GM18907 (cell line): ENCODE results near the gene CENPU.
"Not testable (repeated sequence)": the region's sequence is repeated elsewhere in the genome, so short reads cannot be mapped to it uniquely, and the experiment has no call there.

Source experiments
- ATAC-seq: cut with Tn5 transposase; IDR thresholded peaks from one replicate; pipeline ENCODE4 v1.9.1; 2021; ENCODE audit warnings: mild to moderate bottlenecking, moderate library complexity; ENCODE audit not compliant: unreplicated experiment

The CENPU gene

GRCh38 chr4:184733654-184734524 is at the start of gene CENPU:
Gene CENPU, minus strand, starts transcription at chr4:184734096. Its CDS starts 34 bp downstream, at chr4:184734062.
- peak; percentile 94 for ATAC-seq

- peak; percentile 53 for ATAC-seq
Measured at GRCh38 chr4:184782731-184783373, 49.0 kb upstream of the CENPU start.

GRCh38 chr4:184779160-184779559 is 45.3 kb upstream of the CENPU start:
- not testable (repeated sequence) for ATAC-seq

- ATAC-seq = no peak
Measured at GRCh38 chr4:184778325-184778724, 44.4 kb upstream of the CENPU start.

- ATAC-seq = no peak
Measured at GRCh38 chr4:184776821-184777220, 42.9 kb upstream of the CENPU start.

GRCh38 chr4:184775854-184776555 is 42.1 kb upstream of the CENPU start:
- ATAC-seq = no peak

- no peak for ATAC-seq
Measured at GRCh38 chr4:184774152-184774551, 40.3 kb upstream of the CENPU start.

GRCh38 chr4:184771416-184771815 is 37.5 kb upstream of the CENPU start:
- no peak for ATAC-seq

GRCh38 chr4:184769141-184769765 is 35.4 kb upstream of the CENPU start:
- ATAC-seq = no peak

GRCh38 chr4:184768296-184768695 is 34.4 kb upstream of the CENPU start:
- no peak for ATAC-seq

GRCh38 chr4:184766446-184766845 is 32.5 kb upstream of the CENPU start:
- no peak for ATAC-seq

- no peak for ATAC-seq
Measured at GRCh38 chr4:184765473-184766340, 31.8 kb upstream of the CENPU start.

- ATAC-seq = no peak
Measured at GRCh38 chr4:184764601-184765000, 30.7 kb upstream of the CENPU start.

GRCh38 chr4:184763150-184763780 is 29.4 kb upstream of the CENPU start:
- no peak for ATAC-seq

GRCh38 chr4:184762100-184762499 is 28.2 kb upstream of the CENPU start:
- ATAC-seq = peak; percentile 94

- no peak for ATAC-seq
Measured at GRCh38 chr4:184760681-184761080, 26.8 kb upstream of the CENPU start.

- ATAC-seq = no peak
Measured at GRCh38 chr4:184757810-184758209, 23.9 kb upstream of the CENPU start.

GRCh38 chr4:184756399-184756798 is 22.5 kb upstream of the CENPU start:
- ATAC-seq = no peak

GRCh38 chr4:184755278-184755677 is 21.4 kb upstream of the CENPU start:
- no peak for ATAC-seq
